LoVo (cell line): Measurements from ENCODE around the gene PODXL2.
A peak's percentile ranks its signal among the peaks of the same experiment; 100 is the strongest.
"Not testable (repeated sequence)": the region's sequence is repeated elsewhere in the genome, so short reads cannot be mapped to it uniquely, and the experiment has no call there.

Experiments used
- DNase-seq: peaks from one replicate; pipeline ENCODE4 v3.0.0-alpha.2; 2016; ENCODE audit warnings: low spot score

The PODXL2 gene

GRCh38 chr3:127675651-127676391, 46.8 kb downstream of the PODXL2 start:
- no peak for DNase-seq

- DNase-seq = no peak
Observed at GRCh38 chr3:127676456-127676855, 47.5 kb downstream of the PODXL2 start.

GRCh38 chr3:127676921-127677351, 48.0 kb downstream of the PODXL2 start:
- no peak for DNase-seq

DNA sequence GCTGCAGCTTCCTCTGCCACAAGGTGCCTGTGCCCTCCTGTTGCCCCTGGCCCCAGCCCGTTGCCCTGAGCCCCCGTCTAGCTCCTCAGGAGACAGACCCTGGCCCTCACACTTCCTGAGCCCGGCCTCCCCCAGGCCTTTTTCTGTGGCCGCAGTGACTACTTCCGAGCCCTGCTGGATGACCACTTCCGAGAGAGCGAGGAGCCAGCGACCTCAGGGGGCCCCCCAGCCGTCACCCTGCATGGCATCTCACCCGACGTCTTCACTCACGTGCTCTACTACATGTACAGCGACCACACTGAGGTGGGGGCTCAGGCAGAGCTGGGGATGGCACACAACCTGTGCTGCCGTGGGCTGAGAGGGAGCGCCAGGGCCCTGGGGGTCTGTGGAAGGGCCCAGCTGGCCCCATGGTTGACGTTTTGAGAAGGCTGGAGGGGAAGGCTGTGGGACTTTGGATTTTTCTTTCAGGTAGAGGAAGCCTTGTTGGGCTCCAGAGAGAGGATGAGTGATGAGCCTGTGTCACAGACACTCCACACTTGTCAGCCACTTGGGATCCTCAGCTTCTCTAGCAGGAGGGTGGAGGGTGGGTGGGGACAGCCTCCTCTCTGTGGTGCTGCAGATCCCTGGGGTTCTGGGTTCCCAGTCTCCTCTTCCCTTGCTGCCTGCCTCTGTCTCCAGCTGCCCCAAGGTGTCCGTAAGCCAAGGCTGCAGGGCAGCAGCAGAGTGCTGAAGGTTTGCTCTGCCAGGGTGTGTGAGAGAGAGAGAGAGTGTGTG, 48.7 kb downstream of the PODXL2 start:
- no peak for DNase-seq

- DNase-seq = no peak
Observed at GRCh38 chr3:127678315-127678599, 49.3 kb downstream of the PODXL2 start.

DNA sequence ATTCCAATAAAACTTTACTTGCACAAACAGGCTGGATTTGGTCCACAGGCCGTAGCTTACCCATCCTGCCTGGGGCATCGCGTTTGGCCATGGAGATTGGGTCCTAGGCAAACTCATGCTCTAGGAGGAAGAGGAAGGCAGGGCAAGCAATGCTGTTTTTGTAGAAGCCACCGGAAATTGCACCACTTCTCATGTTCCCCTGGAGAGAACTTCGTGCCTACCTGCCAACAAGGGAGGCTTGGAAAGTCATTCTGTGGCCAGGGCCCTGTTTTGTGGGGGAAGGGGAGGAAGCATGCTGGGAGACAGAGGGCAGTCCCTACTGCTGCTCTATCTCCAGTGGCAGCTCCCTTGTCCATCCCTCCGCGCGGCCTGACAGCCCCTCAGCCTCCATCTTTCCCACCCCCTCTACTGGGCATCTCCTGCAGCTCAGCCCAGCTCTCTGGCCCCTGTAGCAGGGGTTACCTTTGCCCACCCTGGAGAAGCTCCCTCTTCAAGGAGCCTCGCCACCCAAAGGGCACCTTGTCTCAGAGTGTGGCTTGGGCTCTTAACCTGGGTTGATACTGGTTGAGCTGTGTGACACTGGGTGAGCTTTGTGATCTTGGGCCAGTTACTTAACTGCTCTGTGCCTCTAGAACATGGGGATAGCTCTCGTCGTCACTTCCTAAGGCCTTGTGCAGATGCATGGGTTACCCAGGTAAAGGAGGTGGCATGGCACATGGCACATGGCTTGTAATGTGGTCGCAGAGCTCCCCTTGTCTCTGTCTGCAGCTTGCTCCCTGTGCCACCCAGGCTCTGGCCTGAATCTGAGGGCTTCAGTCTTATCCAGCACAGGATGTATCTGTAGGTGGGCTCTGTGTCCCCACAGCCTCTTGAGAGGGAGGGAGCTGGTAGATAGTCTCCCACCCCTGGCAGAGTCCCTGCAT, 49.9 kb downstream of the PODXL2 start:
- no peak for DNase-seq

DNA sequence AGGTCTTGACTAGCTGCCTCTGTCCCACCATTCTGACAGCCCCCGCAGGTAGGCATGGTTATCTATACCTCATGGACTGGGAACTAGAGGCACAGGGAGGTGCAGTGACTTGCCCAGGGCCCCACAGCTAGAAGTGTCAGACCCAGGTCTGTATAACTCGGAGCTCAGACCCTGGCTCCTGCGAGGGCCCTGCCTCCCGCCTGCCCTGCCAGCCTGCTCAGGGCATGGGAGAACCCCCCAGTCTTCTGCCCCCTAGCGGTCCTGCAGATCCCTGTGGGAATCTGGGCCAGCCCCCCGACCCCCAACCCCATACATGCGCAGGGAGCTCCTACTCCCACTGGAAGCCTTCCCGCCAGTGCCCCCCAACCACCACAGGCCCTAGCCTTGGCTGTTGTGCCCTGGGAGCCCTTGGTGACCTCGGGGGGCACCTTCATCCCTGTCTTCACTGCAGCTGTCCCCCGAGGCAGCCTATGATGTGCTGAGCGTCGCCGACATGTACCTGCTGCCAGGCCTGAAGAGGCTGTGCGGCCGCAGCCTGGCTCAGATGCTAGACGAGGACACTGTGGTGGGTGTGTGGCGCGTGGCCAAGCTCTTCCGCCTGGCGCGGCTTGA, 50.7 kb downstream of the PODXL2 start:
- DNase-seq = no peak

DNA sequence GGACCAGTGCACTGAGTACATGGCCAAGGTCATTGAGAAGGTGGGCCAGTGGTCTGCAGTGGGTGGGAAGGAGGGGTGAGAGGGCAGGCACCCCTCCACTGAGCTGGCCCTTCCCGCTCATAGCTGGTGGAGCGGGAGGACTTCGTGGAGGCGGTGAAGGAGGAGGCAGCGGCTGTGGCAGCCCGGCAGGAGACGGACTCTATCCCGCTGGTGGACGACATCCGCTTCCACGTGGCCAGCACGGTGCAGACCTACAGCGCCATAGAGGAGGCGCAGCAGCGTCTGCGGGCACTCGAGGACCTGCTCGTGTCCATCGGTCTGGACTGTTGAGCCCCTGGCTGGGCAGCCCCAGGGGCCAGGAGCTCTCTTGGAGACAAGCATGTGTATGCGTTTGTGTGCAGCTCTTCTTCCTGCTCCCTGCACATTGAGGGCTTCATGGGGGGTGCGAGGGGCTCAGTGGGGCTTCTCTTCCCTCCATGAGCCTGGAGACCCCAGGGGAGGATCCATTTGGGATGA, 51.2 kb downstream of the PODXL2 start:
- no peak for DNase-seq

- DNase-seq = no peak
Observed at GRCh38 chr3:127680798-127681221, 51.8 kb downstream of the PODXL2 start.

DNA sequence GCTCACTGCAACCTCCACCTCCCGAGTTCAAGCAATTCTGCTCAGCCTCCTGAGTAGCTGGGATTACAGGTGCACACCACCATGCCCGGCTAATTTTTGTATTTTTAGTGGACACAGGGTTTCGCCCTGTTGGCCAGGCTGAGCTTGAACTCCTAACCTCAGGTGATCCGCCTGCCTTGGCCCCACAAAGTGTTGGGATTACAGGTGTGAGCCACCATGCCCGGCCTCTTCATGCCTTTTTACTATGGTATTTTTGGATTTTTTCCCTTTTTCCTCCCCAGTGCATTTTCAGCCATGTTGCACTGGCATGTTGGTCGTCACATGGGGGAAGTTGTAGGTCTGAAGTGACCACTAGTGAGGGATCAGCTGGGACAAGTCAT, 53.2 kb downstream of the PODXL2 start:
- not testable (repeated sequence) for DNase-seq

DNA sequence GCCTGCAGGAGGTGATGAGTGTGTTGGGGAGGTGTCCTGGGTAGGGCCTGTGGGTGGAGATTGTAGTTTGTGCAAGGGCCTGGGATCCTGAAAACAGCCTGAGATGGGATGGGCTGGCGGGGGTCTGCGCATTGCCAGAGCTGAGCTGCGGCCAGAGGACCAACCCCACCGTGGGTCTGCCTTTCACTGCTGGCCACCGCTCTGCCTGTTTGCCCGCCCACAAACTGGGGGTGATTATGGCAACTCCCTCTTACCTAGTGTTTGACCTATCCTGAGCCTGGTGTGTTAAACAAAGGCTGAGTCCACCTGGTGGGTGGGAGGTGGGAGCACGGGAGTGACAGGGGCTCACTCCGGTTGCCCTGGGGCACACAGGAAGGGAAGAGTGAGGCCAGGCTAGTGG, 53.6 kb downstream of the PODXL2 start:
- DNase-seq = no peak

DNA sequence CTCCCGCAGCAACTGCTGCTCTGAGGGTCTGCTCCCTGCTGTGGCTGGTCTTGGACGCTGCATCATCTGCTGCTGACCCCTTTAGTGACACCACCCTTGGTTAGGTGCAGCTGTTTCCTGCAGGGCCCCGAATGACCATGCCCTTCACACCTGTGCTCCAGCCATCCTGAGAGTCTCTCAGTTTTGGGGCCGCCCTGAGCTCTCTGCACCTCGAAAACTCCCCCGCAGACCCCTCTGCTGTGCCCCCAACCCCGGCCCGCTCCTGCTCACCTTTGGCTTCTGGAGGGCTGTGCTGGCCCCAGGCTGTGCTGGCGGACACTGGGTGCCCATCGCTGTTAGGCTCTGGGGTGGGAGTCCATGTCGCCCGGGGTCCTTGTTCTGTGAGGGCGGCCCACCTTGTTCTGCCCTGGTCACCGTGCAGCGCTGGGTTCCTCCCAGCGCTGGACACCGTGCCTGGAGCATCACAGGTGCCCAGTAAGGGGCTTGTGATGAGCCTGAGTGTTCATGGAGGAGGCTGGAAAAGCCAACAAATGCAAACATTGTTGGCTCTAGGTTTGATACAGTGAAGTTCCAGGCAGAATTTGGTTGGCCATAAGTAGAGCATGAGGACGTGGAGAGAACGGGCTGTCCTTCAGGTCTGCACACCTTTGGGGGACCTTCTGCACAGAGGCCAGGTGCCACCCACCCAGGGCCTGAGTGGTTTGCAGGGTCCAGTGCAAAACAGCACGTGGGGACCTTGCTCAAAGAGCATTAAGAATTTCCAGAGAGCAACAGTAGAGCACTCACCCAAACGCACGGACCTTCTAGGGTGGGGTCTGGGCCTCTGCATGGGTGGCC, 56.1 kb downstream of the PODXL2 start:
- DNase-seq = no peak

GRCh38 chr3:127685708-127686511, 56.9 kb downstream of the PODXL2 start:
- no peak for DNase-seq

GRCh38 chr3:127686512-127686894, 57.5 kb downstream of the PODXL2 start:
- no peak for DNase-seq

DNA sequence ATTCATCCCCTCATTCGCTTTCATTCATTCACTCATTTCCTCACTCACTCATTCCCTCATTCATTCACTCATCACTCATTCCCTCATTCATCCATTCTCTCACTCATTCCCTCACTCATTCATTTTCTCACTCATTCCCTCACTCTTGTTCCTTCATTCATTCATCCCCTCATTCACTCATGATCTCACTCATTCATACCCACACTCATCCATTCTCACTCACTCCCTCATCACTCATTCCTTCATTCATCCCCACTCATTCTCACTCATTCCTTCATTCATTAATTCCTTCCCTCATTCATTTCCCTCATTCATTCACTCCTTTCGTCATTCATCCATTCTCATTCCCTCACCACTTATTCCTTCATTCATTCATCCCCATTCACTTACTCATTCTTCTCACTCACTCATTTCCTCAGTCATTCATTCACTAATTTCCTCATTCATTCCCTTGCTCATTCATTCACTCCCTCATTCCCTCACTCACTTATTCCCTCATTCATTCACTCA, 58.3 kb downstream of the PODXL2 start:
- DNase-seq = no peak

DNA sequence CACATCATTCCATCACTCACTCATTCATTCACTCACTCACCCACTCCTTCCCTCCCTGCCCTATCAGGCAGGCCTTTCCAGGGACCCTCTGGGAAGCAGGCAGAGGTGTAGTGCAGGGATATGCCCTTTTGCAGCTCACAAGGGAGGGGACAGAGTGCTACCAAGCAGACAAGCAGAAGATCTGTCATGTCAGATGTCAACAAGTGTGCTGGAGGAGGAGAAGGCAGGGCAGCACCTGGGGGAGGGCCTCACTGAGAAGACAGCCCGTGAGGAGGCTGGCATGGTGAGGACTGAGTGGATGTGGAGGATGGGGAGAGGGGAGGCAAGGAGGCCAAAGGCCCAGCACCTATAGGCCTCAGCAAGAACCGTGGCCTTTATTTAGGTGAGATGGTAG, 59.0 kb downstream of the PODXL2 start:
- no peak for DNase-seq

DNA sequence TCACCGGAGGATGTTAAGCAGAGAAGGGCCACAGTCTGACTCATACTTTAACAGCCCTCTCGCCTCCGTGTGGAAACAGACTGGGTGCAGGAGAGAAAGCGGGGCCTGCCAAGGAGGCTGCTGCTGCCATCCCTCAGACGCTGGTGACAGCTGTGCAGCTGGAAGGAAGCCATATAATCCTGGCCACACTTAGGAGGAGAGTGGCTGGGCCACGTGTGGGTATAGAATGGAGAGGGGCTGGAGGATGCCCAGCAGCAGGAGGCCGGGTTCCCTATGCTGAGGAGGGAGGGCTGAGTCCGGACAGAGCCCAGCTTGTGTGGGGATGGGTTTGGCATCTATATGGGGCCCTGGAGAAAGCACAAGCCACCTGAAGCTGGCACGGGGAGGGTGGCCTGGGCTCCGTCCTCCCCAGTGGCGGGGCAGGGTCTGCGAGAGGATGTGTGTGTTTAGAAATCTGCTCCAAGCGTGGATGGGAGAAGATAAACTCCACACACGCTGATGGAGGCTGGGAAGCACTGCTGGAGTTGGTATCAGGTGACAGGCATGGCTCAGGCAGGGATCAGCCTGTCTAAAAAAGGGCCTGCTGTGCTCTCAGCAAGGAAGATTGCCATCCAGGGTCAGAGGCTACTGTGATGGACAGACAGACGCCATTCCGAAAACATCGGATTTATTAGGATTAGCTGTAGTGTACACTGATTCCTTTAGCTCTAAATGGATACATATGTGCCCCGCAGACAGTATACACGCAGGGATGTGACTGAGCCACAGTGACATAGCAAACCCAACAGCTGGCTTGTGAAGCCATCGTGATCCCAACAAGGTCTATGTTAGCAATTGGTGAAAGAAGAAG, 59.7 kb downstream of the PODXL2 start:
- DNase-seq = no peak

- DNase-seq = no peak
Observed at GRCh38 chr3:127689266-127689860, 60.4 kb downstream of the PODXL2 start.

GRCh38 chr3:127690106-127690505, 61.1 kb downstream of the PODXL2 start:
- peak; percentile 55 for DNase-seq
